Vagina (tissue), 2 donors: Measurements from ENCODE around the gene CDK5R1.

Experiments
- CTCF ChIP-seq, 3 experiments: fragments of 450-650 bp in 2 of 3; fragments of 200-600 bp in 1 of 3; sonication (generic) in 1 of 3; IDR thresholded peaks; one replicate each; pipeline ENCODE4 v1.5.1; 2017 to 2019; ENCODE audit warnings: antibody characterized with exemption in 3 of 3, mild to moderate bottlenecking in 2 of 3, moderate library complexity in 2 of 3
- POLR2A ChIP-seq, 2 donors: fragments of 450-650 bp; IDR thresholded peaks; one replicate each; pipeline ENCODE4 v1.6.1; 2017; ENCODE audit warnings: antibody characterized with exemption in 2 of 2, mild to moderate bottlenecking in 2 of 2, moderate library complexity in 2 of 2
- POLR2AphosphoS5 ChIP-seq, 2 donors: sonication (generic); formaldehyde crosslinking; IDR thresholded peaks; one replicate each; pipeline ENCODE4 v1.9.0; 2017; ENCODE audit warnings: antibody characterized with exemption in 2 of 2, mild to moderate bottlenecking in 2 of 2, low read depth in 1 of 2; ENCODE audit not compliant: insufficient read depth in 1 of 2

GRCh38 chr17:32452281-32452680, 34.5 kb upstream of the CDK5R1 start:
- TF ChIP-seq CTCF (IDR thresholded peaks at IDR 0.05) (no peak), POLR2A (IDR thresholded peaks at IDR 0.05) (no peak), POLR2AphosphoS5 (IDR thresholded peaks at IDR 0.05; ENCODE audit: insufficient read depth in 1 of 2, low read depth in 1 of 2) (no peak)
